HCT116 (cell line): ENCODE data around the gene DYNLL2. TPM values are rescaled to one million over a fixed set of nuclear protein-coding genes. Genes with fewer than 3 reads are reported as not detected.

ENCODE experiments used
- ATAC-seq: fragments of 200-7000 bp; cut with Tn5 transposase; 2 replicates; pipeline ENCODE4 v1.9.1; 2020; ENCODE audit warnings: mild to moderate bottlenecking, moderate library complexity
- BruUV-seq: library from RNA; stranded (reverse); fragments of 400-500 nt; replicated peaks from 2 replicates; lab custom pipeline; 2021; lab: Mats Ljungman, UMichigan
- CTCF ChIA-PET: fragments of 300-600 bp; sonication (Branson Sonifier 250); formaldehyde crosslinking; loops from one replicate; lab custom pipeline; 2021; ENCODE audit warnings: antibody characterized with exemption; lab: Charles Lee
- POLR2A ChIA-PET: fragments of 300-600, 350-600 bp; sonication (Branson Sonifier 250); formaldehyde crosslinking; loops from one replicate; lab custom pipeline; 2021; ENCODE audit warnings: antibody characterized with exemption; lab: Charles Lee
- RAD21 ChIA-PET, 2 experiments: fragments of 300-600 bp; sonication (Branson Sonifier 250); formaldehyde crosslinking; loops; one replicate each; lab custom pipeline; 2023; ENCODE audit warnings: low total read pairs in 2 of 2; ENCODE audit not compliant: uncharacterized antibody in 2 of 2, unreplicated experiment in 2 of 2, low non-redundant PET in 1 of 2; lab: Charles Lee
- DNase-seq: peaks from one replicate; pipeline ENCODE4 v3.0.0-alpha.2; 2010; ENCODE audit warnings: low read depth, low spot score
- H2AFZ ChIP-seq: fragments of 200-600 bp; shearing (Covaris generic), sonication (generic); 2 replicates; pipeline ENCODE4 v1.6.1; 2017; ENCODE audit warnings: low read depth, mixed run types, mixed read lengths, antibody characterized with exemption, low read length; ENCODE audit not compliant: poor library complexity, severe bottlenecking
- H3K27ac ChIP-seq: 2 replicates; pipeline ENCODE4 v1.5.1; 2012; ENCODE audit warnings: low read depth, low read length
- H3K27me3 ChIP-seq: fragments of 200-600 bp; sonication (generic); 2 replicates; pipeline ENCODE4 v1.6.1; 2016; ENCODE audit warnings: mixed run types, low read length, mixed read lengths; ENCODE audit not compliant: insufficient read depth
- H3K36me3 ChIP-seq, 2 experiments: fragments of 200-500 bp in 1 of 2; fragments of 200-600 bp in 1 of 2; sonication (Bioruptor generic) in 1 of 2; sonication (generic) in 1 of 2; 2 replicates each; pipeline versions ENCODE4 v1.5.1 to v1.6.1; 2014 to 2016; ENCODE audit warnings: low read length in 2 of 2, inconsistent platforms in 1 of 2, mixed read lengths in 1 of 2, mixed run types in 1 of 2; ENCODE audit not compliant: insufficient read depth in 2 of 2, control insufficient read depth in 1 of 2
- H3K4me1 ChIP-seq, 2 experiments: fragments of 200-600 bp in 1 of 2; sonication (generic) in 1 of 2; 2 replicates each; pipeline versions ENCODE4 v1.5.1 to v1.6.1; 2012 to 2017; ENCODE audit warnings: low read length in 2 of 2, inconsistent platforms in 1 of 2, mild to moderate bottlenecking in 1 of 2, mixed read lengths in 1 of 2, mixed run types in 1 of 2, moderate library complexity in 1 of 2; ENCODE audit not compliant: insufficient read depth in 2 of 2, control insufficient read depth in 1 of 2
- H3K4me2 ChIP-seq: fragments of 200-600 bp; sonication (generic); 2 replicates; pipeline ENCODE4 v1.6.1; 2017; ENCODE audit warnings: mixed run types, low read length, mixed read lengths
- H3K4me3 ChIP-seq, 2 experiments: fragments of 200-600 bp in 1 of 2; sonication (generic) in 1 of 2; replicated peaks in 1 of 2; 2 replicates each; pipeline ENCODE4 v1.5.1; 2011 to 2016; ENCODE audit warnings: low read length in 2 of 2, control low read depth in 1 of 2, low read depth in 1 of 2, mild to moderate bottlenecking in 1 of 2, mixed read lengths in 1 of 2, mixed run types in 1 of 2
- H3K79me2 ChIP-seq: fragments of 200-600 bp; sonication (generic); 2 replicates; pipeline ENCODE4 v1.6.1; 2017; ENCODE audit warnings: mild to moderate bottlenecking, mixed run types, low read length, moderate library complexity, mixed read lengths; ENCODE audit not compliant: insufficient read depth
- H3K9ac ChIP-seq: fragments of 200-600 bp; sonication (generic); 2 replicates; pipeline ENCODE4 v1.6.1; 2016; ENCODE audit warnings: low read length, mixed read lengths
- H3K9me2 ChIP-seq: fragments of 200-600 bp; sonication (generic), shearing (Covaris generic); 2 replicates; pipeline ENCODE4 v1.6.1; 2017; ENCODE audit warnings: mixed run types, mild to moderate bottlenecking, moderate library complexity; ENCODE audit not compliant: insufficient read depth
- H3K9me3 ChIP-seq, 2 experiments: fragments of 200-500 bp in 1 of 2; fragments of 200-600 bp in 1 of 2; sonication (Bioruptor generic) in 1 of 2; sonication (generic) in 1 of 2; 2 replicates each; pipeline ENCODE4 v1.6.1; 2014 to 2017; ENCODE audit warnings: low read length in 2 of 2, mixed read lengths in 2 of 2, inconsistent platforms in 1 of 2, low read depth in 1 of 2, mild to moderate bottlenecking in 1 of 2, mixed run types in 1 of 2, moderate library complexity in 1 of 2; ENCODE audit not compliant: control insufficient read depth in 1 of 2, insufficient read depth in 1 of 2
- H4K20me1 ChIP-seq: fragments of 200-600 bp; sonication (generic), shearing (Covaris generic); 2 replicates; pipeline ENCODE4 v1.6.1; 2017; ENCODE audit warnings: mixed run types, mild to moderate bottlenecking, moderate library complexity; ENCODE audit not compliant: insufficient read depth
- ATF3 ChIP-seq: IDR thresholded peaks from 2 replicates; pipeline ENCODE4 v1.6.1; 2012
- CTCF ChIP-seq, 3 experiments: fragments of 200-600 bp in 1 of 3; sonication (generic) in 1 of 3; IDR thresholded peaks in 2 of 3; conservative IDR thresholded peaks in 1 of 3; 2 replicates each; pipeline ENCODE4 v1.5.1; 2012 to 2017; ENCODE audit warnings: low read depth in 2 of 3, low read length in 2 of 3, antibody characterized with exemption in 1 of 3, borderline replicate concordance in 1 of 3, control low read depth in 1 of 3, mild to moderate bottlenecking in 1 of 3, mixed read lengths in 1 of 3, mixed run types in 1 of 3, moderate library complexity in 1 of 3; ENCODE audit not compliant: insufficient read depth in 1 of 3
- EGR1 ChIP-seq: IDR thresholded peaks from 2 replicates; pipeline ENCODE4 v1.6.1; 2012; ENCODE audit warnings: low read depth
- FOSL1 ChIP-seq: IDR thresholded peaks from 2 replicates; pipeline ENCODE4 v1.6.1; 2012; ENCODE audit warnings: low read depth
- MAX ChIP-seq: IDR thresholded peaks from 2 replicates; pipeline ENCODE4 v1.6.1; 2012
- POLR2AphosphoS5 ChIP-seq: IDR thresholded peaks from 2 replicates; pipeline ENCODE4 v1.6.1; 2011; ENCODE audit warnings: mild to moderate bottlenecking, low read depth, low read length, moderate library complexity
- SP1 ChIP-seq: IDR thresholded peaks from 2 replicates; pipeline ENCODE4 v1.6.1; 2012; ENCODE audit warnings: low read depth
- SRF ChIP-seq: IDR thresholded peaks from 2 replicates; pipeline ENCODE4 v1.6.1; 2012; ENCODE audit warnings: low read depth
- YY1 ChIP-seq: IDR thresholded peaks from 2 replicates; pipeline ENCODE4 v1.6.1; 2011; ENCODE audit warnings: low read length, low read depth, moderate library complexity, mild to moderate bottlenecking; ENCODE audit not compliant: insufficient replicate concordance; ENCODE audit errors: extremely low read depth
- ZBTB33 ChIP-seq: IDR thresholded peaks from 2 replicates; pipeline ENCODE4 v1.6.1; 2011; ENCODE audit warnings: mild to moderate bottlenecking, low read length, moderate library complexity; ENCODE audit not compliant: insufficient replicate concordance; ENCODE audit errors: extremely low read depth
- ZFX ChIP-seq: fragments of 450-650 bp; IDR thresholded peaks from 2 replicates; pipeline ENCODE4 v1.6.1; 2017
- intact Hi-C: fragments of 100-400 bp; cut with micrococcal nuclease; formaldehyde crosslinking; loops from 2 replicates; pipeline ENCODE4 v1.10.0; 2022
- total RNA-seq: library from RNA; stranded (reverse); gene quantifications from one replicate; pipeline ENCODE4 v1.2.1, GENCODE V29; 2021; ENCODE audit not compliant: unreplicated experiment
- TF ChIP-seq, protein P1 (sequence below): IDR thresholded peaks from 2 replicates; pipeline ENCODE4 v1.6.1; 2012; ENCODE audit warnings: low read depth

DYNLL2 gene
- total RNA-seq, 1 experiment from 2014 or later, result 54.9 TPM

GRCh38 chr17:58066401-58066800 is 16.8 kb upstream of the DYNLL2 start:
- Histone ChIP-seq H3K9ac (no peak overlapping the region), H3K27me3 (peaks cover 8% of the 10 kb centered on the region; the same call in 1 of the 2 replicates), H3K36me3 (no peaks in the 10 kb centered on the region), H3K9me2 (no peaks in the 10 kb centered on the region), H3K79me2 (no peaks in the 10 kb centered on the region), H3K4me3 (no peak overlapping the region), H3K9me3 (no peaks in the 10 kb centered on the region), H2AFZ (no peak overlapping the region), H4K20me1 (no peaks in the 10 kb centered on the region), H3K4me1 (no peaks in the 10 kb centered on the region), H3K4me2 (no peak overlapping the region), H3K27ac (no peak overlapping the region)
- RAD21 ChIA-PET, result no interaction called here
- POLR2A ChIA-PET, result interaction anchor here (1.0 kb wide), 1 partner anchor 17 kb away, joined by 4 read pairs; the partner anchor contains the start of gene DYNLL2
- ATAC-seq, result no peak
- CTCF ChIA-PET, result no interaction called here
- BruUV-seq, result no TSS peak
- DNase-seq, result no peak
- intact Hi-C loops, result no loop called here
- TF ChIP-seq MAX, result no peak
- TF ChIP-seq ZFX, result no peak

- Histone ChIP-seq H3K79me2 (no peaks in the 10 kb centered on the region), H3K9me2 (no peaks in the 10 kb centered on the region), H3K27me3 (peaks cover 32% of the 10 kb centered on the region), H4K20me1 (no peaks in the 10 kb centered on the region), H3K4me3 (no peak overlapping the region), H3K4me2 (no peak overlapping the region), H3K27ac (no peak overlapping the region), H3K4me1 (no peaks in the 10 kb centered on the region), H3K36me3 (no peaks in the 10 kb centered on the region), H2AFZ (no peak overlapping the region), H3K9me3 (no peaks in the 10 kb centered on the region), H3K9ac (no peak overlapping the region)
- no peak for DNase-seq
- no TSS peak for BruUV-seq
- intact Hi-C loops, result no loop called here
- CTCF ChIA-PET, result no interaction called here
- POLR2A ChIA-PET, result interaction anchor here (2.1 kb wide), 1 partner anchor 10 kb away, joined by 11 read pairs; the partner anchor contains the start of gene DYNLL2
- RAD21 ChIA-PET, result no interaction called here
- no peak for ATAC-seq
- TF ChIP-seq SP1 (no peak), ZBTB33 (no peak), CTCF (IDR thresholded peaks at IDR 0.05 in 2 of 3, conservative IDR thresholded peaks at IDR 0.05 in 1 of 3; ENCODE audit: borderline replicate concordance in 1 of 3, insufficient read depth in 1 of 3, low read depth in 2 of 3, low read length in 2 of 3) (no peak), FOSL1 (no peak), ATF3 (no peak), YY1 (no peak), POLR2AphosphoS5 (no peak), EGR1 (no peak), SRF (no peak)
- TF ChIP-seq, protein P1, sequence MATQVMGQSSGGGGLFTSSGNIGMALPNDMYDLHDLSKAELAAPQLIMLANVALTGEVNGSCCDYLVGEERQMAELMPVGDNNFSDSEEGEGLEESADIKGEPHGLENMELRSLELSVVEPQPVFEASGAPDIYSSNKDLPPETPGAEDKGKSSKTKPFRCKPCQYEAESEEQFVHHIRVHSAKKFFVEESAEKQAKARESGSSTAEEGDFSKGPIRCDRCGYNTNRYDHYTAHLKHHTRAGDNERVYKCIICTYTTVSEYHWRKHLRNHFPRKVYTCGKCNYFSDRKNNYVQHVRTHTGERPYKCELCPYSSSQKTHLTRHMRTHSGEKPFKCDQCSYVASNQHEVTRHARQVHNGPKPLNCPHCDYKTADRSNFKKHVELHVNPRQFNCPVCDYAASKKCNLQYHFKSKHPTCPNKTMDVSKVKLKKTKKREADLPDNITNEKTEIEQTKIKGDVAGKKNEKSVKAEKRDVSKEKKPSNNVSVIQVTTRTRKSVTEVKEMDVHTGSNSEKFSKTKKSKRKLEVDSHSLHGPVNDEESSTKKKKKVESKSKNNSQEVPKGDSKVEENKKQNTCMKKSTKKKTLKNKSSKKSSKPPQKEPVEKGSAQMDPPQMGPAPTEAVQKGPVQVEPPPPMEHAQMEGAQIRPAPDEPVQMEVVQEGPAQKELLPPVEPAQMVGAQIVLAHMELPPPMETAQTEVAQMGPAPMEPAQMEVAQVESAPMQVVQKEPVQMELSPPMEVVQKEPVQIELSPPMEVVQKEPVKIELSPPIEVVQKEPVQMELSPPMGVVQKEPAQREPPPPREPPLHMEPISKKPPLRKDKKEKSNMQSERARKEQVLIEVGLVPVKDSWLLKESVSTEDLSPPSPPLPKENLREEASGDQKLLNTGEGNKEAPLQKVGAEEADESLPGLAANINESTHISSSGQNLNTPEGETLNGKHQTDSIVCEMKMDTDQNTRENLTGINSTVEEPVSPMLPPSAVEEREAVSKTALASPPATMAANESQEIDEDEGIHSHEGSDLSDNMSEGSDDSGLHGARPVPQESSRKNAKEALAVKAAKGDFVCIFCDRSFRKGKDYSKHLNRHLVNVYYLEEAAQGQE, result no peak
Observed at GRCh38 chr17:58072862-58073261, 10.4 kb upstream of the DYNLL2 start.
